Endothelial cell of umbilical vein (primary cell): Measurements from ENCODE around the gene DCLK2. TPM values are rescaled to one million over a fixed set of nuclear protein-coding genes. Genes with fewer than 3 reads are reported as not detected.

Source experiments
- BruUV-seq: library from RNA; stranded (reverse); fragments of 400-500 nt; replicated peaks from 2 replicates; lab custom pipeline; 2021; lab: Mats Ljungman, UMichigan
- CTCF ChIA-PET: fragments of 300-600, 350-600 bp; sonication (Branson Sonifier 250); formaldehyde crosslinking; loops from one replicate; lab custom pipeline; 2021; ENCODE audit warnings: antibody characterized with exemption, inconsistent platforms; lab: Charles Lee
- POLR2A ChIA-PET: fragments of 300-600, 350-600 bp; sonication (Branson Sonifier 250); formaldehyde crosslinking; loops from one replicate; lab custom pipeline; 2021; ENCODE audit warnings: antibody characterized with exemption, inconsistent platforms; lab: Charles Lee
- DNase-seq: peaks from one replicate; pipeline ENCODE4 v3.0.0-alpha.2; 2011; ENCODE audit warnings: low read depth, low spot score
- FAIRE-seq: peaks from 2 replicates; lab custom pipeline; 2011; peaks lifted over from hg19 to GRCh38; lab: Jason Lieb, UNC
- H2AFZ ChIP-seq: 2 replicates; pipeline ENCODE4 v1.6.0; 2012; ENCODE audit warnings: low read depth, low read length, control low read depth, inconsistent platforms
- H3K27ac ChIP-seq: 2 replicates; pipeline ENCODE4 v1.5.1; 2011; ENCODE audit warnings: low read depth, mild to moderate bottlenecking, control low read depth, low read length, moderate library complexity; ENCODE audit not compliant: insufficient read depth
- H3K27me3 ChIP-seq, 2 experiments: 2 replicates each; pipeline versions ENCODE4 v1.6.0 to v1.6.1; 2011; ENCODE audit warnings: low read length in 2 of 2, mixed read lengths in 1 of 2; ENCODE audit not compliant: control insufficient read depth in 2 of 2, insufficient read depth in 2 of 2
- H3K36me3 ChIP-seq, 2 experiments: 2 replicates in 1 of 2; 3 replicates in 1 of 2; pipeline ENCODE4 v1.5.1; 2011; ENCODE audit warnings: low read length in 2 of 2, mild to moderate bottlenecking in 1 of 2, moderate library complexity in 1 of 2; ENCODE audit not compliant: control insufficient read depth in 2 of 2, insufficient read depth in 2 of 2; ENCODE audit errors: extremely low read depth in 1 of 2
- H3K4me1 ChIP-seq: 3 replicates; pipeline ENCODE4 v1.5.1; 2011; ENCODE audit warnings: mild to moderate bottlenecking, low read length; ENCODE audit not compliant: control insufficient read depth, insufficient read depth; ENCODE audit errors: extremely low read depth
- H3K4me2 ChIP-seq: 2 replicates; pipeline ENCODE4 v1.6.1; 2011; ENCODE audit warnings: low read length, control low read depth, mixed read lengths; ENCODE audit not compliant: insufficient read depth
- H3K4me3 ChIP-seq, 3 experiments: fragments of 200-600 bp in 1 of 3; sonication (generic), shearing (Covaris generic) in 1 of 3; replicated peaks in 1 of 3; 2 replicates each; pipeline ENCODE4 v1.5.1; 2011 to 2016; ENCODE audit warnings: control low read depth in 3 of 3, low read length in 3 of 3, mild to moderate bottlenecking in 2 of 3, inconsistent platforms in 1 of 3, low read depth in 1 of 3, moderate library complexity in 1 of 3; ENCODE audit not compliant: insufficient read depth in 1 of 3
- H3K79me2 ChIP-seq: 2 replicates; pipeline ENCODE4 v1.6.0; 2012; ENCODE audit warnings: low read length, inconsistent platforms; ENCODE audit not compliant: control insufficient read depth, insufficient read depth
- H3K9ac ChIP-seq: replicated peaks from 2 replicates; pipeline ENCODE3; 2011; ENCODE audit warnings: low read length, control low read depth; ENCODE audit not compliant: insufficient read depth; ENCODE audit errors: extremely low read depth
- H3K9me1 ChIP-seq: replicated peaks from 3 replicates; pipeline ENCODE4 v1.6.0; 2011; ENCODE audit warnings: mild to moderate bottlenecking, low read length; ENCODE audit not compliant: control insufficient read depth, insufficient read depth; ENCODE audit errors: extremely low read depth
- H3K9me3 ChIP-seq: replicated peaks from 2 replicates; pipeline ENCODE4 v1.5.1; 2012; ENCODE audit warnings: low read length, inconsistent platforms; ENCODE audit not compliant: control insufficient read depth, insufficient read depth
- H4K20me1 ChIP-seq: replicated peaks from 2 replicates; pipeline ENCODE3; 2011; ENCODE audit warnings: mild to moderate bottlenecking, low read length; ENCODE audit not compliant: control insufficient read depth, insufficient read depth; ENCODE audit errors: extremely low read depth
- EZH2 ChIP-seq: IDR thresholded peaks from 2 replicates; pipeline ENCODE4 v1.6.1; 2012; ENCODE audit warnings: borderline replicate concordance, low read depth, mild to moderate bottlenecking, moderate library complexity, low read length, inconsistent platforms; ENCODE audit not compliant: severe bottlenecking
- FOS ChIP-seq: IDR thresholded peaks from 2 replicates; pipeline ENCODE4 v1.6.1; 2011; ENCODE audit warnings: mild to moderate bottlenecking, low read length, moderate library complexity, borderline replicate concordance; ENCODE audit not compliant: insufficient read depth
- GATA2 ChIP-seq: IDR thresholded peaks from 2 replicates; pipeline ENCODE4 v1.7.0; 2011; ENCODE audit warnings: low read depth, mild to moderate bottlenecking, moderate library complexity, mixed read lengths, low read length; ENCODE audit not compliant: insufficient read length, insufficient read depth
- JUN ChIP-seq: IDR thresholded peaks from 2 replicates; pipeline ENCODE4 v1.6.1; 2011; ENCODE audit warnings: borderline replicate concordance, low read depth; ENCODE audit not compliant: insufficient read length, insufficient read depth
- MYC ChIP-seq: IDR thresholded peaks from one replicate; pipeline ENCODE4 v1.6.1; 2011; ENCODE audit warnings: mild to moderate bottlenecking, low read depth, low read length
- POLR2A ChIP-seq: IDR thresholded peaks from 2 replicates; pipeline ENCODE4 v1.6.1; 2012; ENCODE audit warnings: low read depth, mild to moderate bottlenecking, control low read depth, low read length
- POLR2AphosphoS5 ChIP-seq: IDR thresholded peaks from 2 replicates; pipeline ENCODE4 v1.6.1; 2012; ENCODE audit warnings: low read depth, mild to moderate bottlenecking, control low read depth, low read length, moderate library complexity; ENCODE audit not compliant: insufficient read depth
- dilution Hi-C: fragments of 300-500 bp; cut with MboI; formaldehyde crosslinking; loops from one replicate; pipeline ENCODE4 v1.15.0; 2019; ENCODE audit warnings: low sequenced_read_pairs; ENCODE audit not compliant: extremely low pct_ligation_motif_present
- intact Hi-C: fragments of 100-400 bp; cut with micrococcal nuclease; formaldehyde crosslinking; loops from one replicate; pipeline ENCODE4 v1.10.0; 2022
- polyA plus RNA-seq, 4 experiments: library from polyadenylated mRNA; depleted of rRNA in 3 of 4; stranded (reverse) in 3 of 4; unstranded in 1 of 4; fragments of >200 nt; gene quantifications; 2 replicates each; pipeline versions ENCODE4 v1.2.1 to v1.2.3, GENCODE V29; 2011 to 2012; ENCODE audit warnings: missing spikeins in 1 of 4
- total RNA-seq: library from RNA; stranded (reverse); gene quantifications from 2 replicates; pipeline ENCODE4 v1.2.3, GENCODE V29; 2021
- TF ChIP-seq, protein P1 (sequence below), 2 donors: IDR thresholded peaks; 1 replicate in 1 of 2; 2 replicates in 1 of 2; pipeline ENCODE4 v1.5.1; 2011; ENCODE audit warnings: low read length in 2 of 2, mild to moderate bottlenecking in 2 of 2, moderate library complexity in 2 of 2, control low read depth in 1 of 2, inconsistent platforms in 1 of 2, low read depth in 1 of 2; ENCODE audit not compliant: insufficient read depth in 1 of 2; ENCODE audit errors: extremely low read depth in 1 of 2
- TF ChIP-seq, protein P2 (sequence below): IDR thresholded peaks from 2 replicates; pipeline ENCODE4 v1.6.1; 2011; ENCODE audit not compliant: insufficient read depth, insufficient read length

The DCLK2 gene
- total and polyA plus RNA-seq, 2 donors (not counting 3 experiments of a cell fraction or from before 2014, with no cell fraction given): 1.7 to 4.7 TPM

DNA sequence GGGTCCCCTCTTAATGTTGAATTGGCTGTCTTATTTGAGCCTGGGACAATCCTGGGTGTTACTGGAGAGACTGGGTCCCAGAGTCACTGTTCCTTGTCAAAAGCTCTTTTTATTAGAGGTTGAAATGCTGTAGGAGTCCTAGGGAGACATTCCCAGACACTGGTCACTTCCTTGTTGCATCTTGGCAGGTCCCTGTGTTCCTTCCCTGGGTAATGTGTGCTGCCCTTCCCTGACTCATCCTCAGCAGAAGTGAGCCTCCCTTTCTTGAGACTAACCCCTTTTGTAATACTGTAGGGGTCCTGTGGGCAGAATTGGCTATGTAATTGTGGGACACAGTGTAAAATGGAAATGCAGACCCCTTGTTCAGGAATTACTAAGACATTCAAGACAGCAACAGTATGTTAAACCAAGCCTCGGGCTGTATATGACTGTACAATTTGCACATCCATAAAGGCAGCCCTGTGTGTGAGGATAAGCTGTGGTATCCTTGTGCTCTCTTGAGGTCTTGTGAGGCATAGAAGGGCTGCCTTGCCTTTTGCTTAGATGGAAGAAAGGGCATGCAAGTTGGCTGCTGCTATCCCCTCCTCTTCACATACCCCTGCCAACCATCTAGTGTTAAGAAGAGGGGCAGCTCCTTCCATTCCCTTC, 53.5 kb downstream of the DCLK2 start:
- no TSS peak for BruUV-seq
- H2AFZ ChIP-seq: no peak overlapping the region
- H3K9me3 ChIP-seq: no peaks in the 10 kb centered on the region
- H3K9me1 ChIP-seq: no peaks in the 10 kb centered on the region
- dilution Hi-C loops (no loop called here), intact Hi-C loops (no loop called here)
- H4K20me1 ChIP-seq: no peaks in the 10 kb centered on the region
- no peak for TF ChIP-seq MYC
- peaks cover 20% of the 10 kb centered on the region for H3K4me1 ChIP-seq
- no peak overlapping the region for H3K27ac ChIP-seq
- CTCF ChIA-PET: interaction anchor here (0.8 kb wide), 1 partner anchor 77 kb away, joined by 3 read pairs; no protein-coding TSS in a partner anchor
- H3K79me2 ChIP-seq: no peaks in the 10 kb centered on the region
- H3K9ac ChIP-seq: no peak overlapping the region
- H3K4me3 ChIP-seq: no peak overlapping the region
- H3K27me3 ChIP-seq: no peaks in the 10 kb centered on the region
- no peak overlapping the region for H3K4me2 ChIP-seq
- no peaks in the 10 kb centered on the region for H3K36me3 ChIP-seq
- no peak for FAIRE-seq
- DNase-seq: no peak
- POLR2A ChIA-PET: interaction anchor here (0.6 kb wide), 1 partner anchor 112 kb away, joined by 3 read pairs; no protein-coding TSS in a partner anchor

DNA sequence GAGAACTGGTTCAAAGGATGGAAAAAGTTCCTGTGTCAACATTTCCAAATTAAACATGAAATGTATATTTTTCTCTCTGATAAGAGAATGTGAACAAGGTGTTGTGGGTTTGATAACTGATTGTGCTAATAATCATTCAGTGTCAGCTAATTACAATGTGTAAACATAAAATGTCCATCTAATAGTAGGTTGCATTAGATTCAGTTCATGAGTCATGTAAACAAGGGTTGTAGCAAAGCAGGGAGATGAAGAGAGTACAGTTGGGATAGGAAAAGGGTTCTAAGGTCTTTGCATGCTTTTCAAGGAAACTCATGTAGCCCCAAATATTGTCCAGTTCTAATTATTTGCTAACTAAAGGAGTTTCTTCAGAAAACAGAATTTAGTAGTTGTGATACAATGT, 55.4 kb downstream of the DCLK2 start:
- no TSS peak for BruUV-seq
- CTCF ChIA-PET: no interaction called here
- dilution Hi-C loops: no loop called here
- TF ChIP-seq, protein P1, sequence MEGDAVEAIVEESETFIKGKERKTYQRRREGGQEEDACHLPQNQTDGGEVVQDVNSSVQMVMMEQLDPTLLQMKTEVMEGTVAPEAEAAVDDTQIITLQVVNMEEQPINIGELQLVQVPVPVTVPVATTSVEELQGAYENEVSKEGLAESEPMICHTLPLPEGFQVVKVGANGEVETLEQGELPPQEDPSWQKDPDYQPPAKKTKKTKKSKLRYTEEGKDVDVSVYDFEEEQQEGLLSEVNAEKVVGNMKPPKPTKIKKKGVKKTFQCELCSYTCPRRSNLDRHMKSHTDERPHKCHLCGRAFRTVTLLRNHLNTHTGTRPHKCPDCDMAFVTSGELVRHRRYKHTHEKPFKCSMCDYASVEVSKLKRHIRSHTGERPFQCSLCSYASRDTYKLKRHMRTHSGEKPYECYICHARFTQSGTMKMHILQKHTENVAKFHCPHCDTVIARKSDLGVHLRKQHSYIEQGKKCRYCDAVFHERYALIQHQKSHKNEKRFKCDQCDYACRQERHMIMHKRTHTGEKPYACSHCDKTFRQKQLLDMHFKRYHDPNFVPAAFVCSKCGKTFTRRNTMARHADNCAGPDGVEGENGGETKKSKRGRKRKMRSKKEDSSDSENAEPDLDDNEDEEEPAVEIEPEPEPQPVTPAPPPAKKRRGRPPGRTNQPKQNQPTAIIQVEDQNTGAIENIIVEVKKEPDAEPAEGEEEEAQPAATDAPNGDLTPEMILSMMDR (IDR thresholded peaks at IDR 0.05; ENCODE audit: extremely low read depth in 1 of 2, insufficient read depth in 1 of 2, low read depth in 1 of 2, low read length in 2 of 2): no peak
- TF ChIP-seq POLR2A (no peak), POLR2AphosphoS5 (no peak), EZH2 (no peak), JUN (no peak), FOS (no peak), GATA2 (no peak), MYC (no peak)
- TF ChIP-seq, protein P2, sequence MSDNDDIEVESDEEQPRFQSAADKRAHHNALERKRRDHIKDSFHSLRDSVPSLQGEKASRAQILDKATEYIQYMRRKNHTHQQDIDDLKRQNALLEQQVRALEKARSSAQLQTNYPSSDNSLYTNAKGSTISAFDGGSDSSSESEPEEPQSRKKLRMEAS: no peak
- H3K36me3 ChIP-seq: no peaks in the 10 kb centered on the region
- no peaks in the 10 kb centered on the region for H3K27me3 ChIP-seq
- H2AFZ ChIP-seq: no peak overlapping the region
- H3K4me2 ChIP-seq: no peak overlapping the region
- peaks cover 14% of the 10 kb centered on the region for H3K4me1 ChIP-seq
- H3K4me3 ChIP-seq: no peak overlapping the region
- no peaks in the 10 kb centered on the region for H3K9me3 ChIP-seq
- POLR2A ChIA-PET: no interaction called here
- H3K9me1 ChIP-seq: no peaks in the 10 kb centered on the region
- H3K9ac ChIP-seq: no peak overlapping the region
- no peaks in the 10 kb centered on the region for H3K79me2 ChIP-seq
- no peaks in the 10 kb centered on the region for H4K20me1 ChIP-seq
- no peak for FAIRE-seq
- no peak overlapping the region for H3K27ac ChIP-seq
- DNase-seq: no peak
- intact Hi-C loops: no loop called here
